ENCODE measurements around the gene NECTIN2.
"Not testable (repeated sequence)": the region's sequence is repeated elsewhere in the genome, so short reads cannot be mapped to it uniquely, and the experiment has no call there.

Gene NECTIN2

GRCh38 chr19:44848812-44849447, 2.8 kb downstream of the NECTIN2 start:
- in situ Hi-C loops (cut with HindIII; ENCODE audit: low sequenced_read_pairs): no loop called here

- in situ Hi-C loops (cut with HindIII; ENCODE audit: low sequenced_read_pairs): no loop called here
Observed at GRCh38 chr19:44850641-44851109, 4.6 kb downstream of the NECTIN2 start.

GRCh38 chr19:44851427-44851826, 5.3 kb downstream of the NECTIN2 start:
- in situ Hi-C loops (cut with HindIII; ENCODE audit: low sequenced_read_pairs): no loop called here

- in situ Hi-C loops (cut with HindIII; ENCODE audit: low sequenced_read_pairs): no loop called here
Observed at GRCh38 chr19:44855606-44856005, 9.5 kb downstream of the NECTIN2 start.

GRCh38 chr19:44856421-44857083, 10.5 kb downstream of the NECTIN2 start:
- in situ Hi-C loops (cut with HindIII; ENCODE audit: low sequenced_read_pairs): no loop called here

- in situ Hi-C loops (cut with HindIII; ENCODE audit: low sequenced_read_pairs): no loop called here
Observed at GRCh38 chr19:44857837-44858236, 11.7 kb downstream of the NECTIN2 start.

GRCh38 chr19:44861576-44861975, 15.5 kb downstream of the NECTIN2 start:
- in situ Hi-C loops (cut with HindIII; ENCODE audit: low sequenced_read_pairs): not testable (repeated sequence)

GRCh38 chr19:44863990-44864389, 17.9 kb downstream of the NECTIN2 start:
- in situ Hi-C loops (cut with HindIII; ENCODE audit: low sequenced_read_pairs): no loop called here

GRCh38 chr19:44865196-44865767, 19.2 kb downstream of the NECTIN2 start:
- in situ Hi-C loops (cut with HindIII; ENCODE audit: low sequenced_read_pairs): no loop called here

- in situ Hi-C loops (cut with HindIII; ENCODE audit: low sequenced_read_pairs): no loop called here
Observed at GRCh38 chr19:44866664-44867063, 20.6 kb downstream of the NECTIN2 start.

- in situ Hi-C loops (cut with HindIII; ENCODE audit: low sequenced_read_pairs): no loop called here
Observed at GRCh38 chr19:44867578-44867977, 21.5 kb downstream of the NECTIN2 start.

- in situ Hi-C loops (cut with HindIII; ENCODE audit: low sequenced_read_pairs): no loop called here
Observed at GRCh38 chr19:44869733-44870470, 23.8 kb downstream of the NECTIN2 start.

GRCh38 chr19:44871809-44872208, 25.7 kb downstream of the NECTIN2 start:
- in situ Hi-C loops (cut with HindIII; ENCODE audit: low sequenced_read_pairs): no loop called here

- in situ Hi-C loops (cut with HindIII; ENCODE audit: low sequenced_read_pairs): no loop called here
Observed at GRCh38 chr19:44872661-44873060, 26.6 kb downstream of the NECTIN2 start.

GRCh38 chr19:44874317-44874716, 28.2 kb downstream of the NECTIN2 start:
- in situ Hi-C loops (cut with HindIII; ENCODE audit: low sequenced_read_pairs): no loop called here

GRCh38 chr19:44875666-44876451, 29.8 kb downstream of the NECTIN2 start:
- in situ Hi-C loops (cut with HindIII; ENCODE audit: low sequenced_read_pairs): no loop called here

GRCh38 chr19:44876930-44877535, 30.9 kb downstream of the NECTIN2 start:
- in situ Hi-C loops (cut with HindIII; ENCODE audit: low sequenced_read_pairs): no loop called here

- in situ Hi-C loops (cut with HindIII; ENCODE audit: low sequenced_read_pairs): no loop called here
Observed at GRCh38 chr19:44878120-44878865, 32.2 kb downstream of the NECTIN2 start.

GRCh38 chr19:44879309-44880065, 33.4 kb downstream of the NECTIN2 start:
- in situ Hi-C loops (cut with HindIII; ENCODE audit: low sequenced_read_pairs): no loop called here
